HepG2 (cell line): Measurements from ENCODE around the gene KRT14.
"Not testable (repeated sequence)": the region's sequence is repeated elsewhere in the genome, so short reads cannot be mapped to it uniquely, and the experiment has no call there.

Source experiments
- BCL6 ChIP-seq: IDR thresholded peaks from 2 replicates; pipeline ENCODE4 v1.6.1; 2016; ENCODE audit warnings: missing genetic modification reagents, missing compliant biosample characterization
- ZNF709 ChIP-seq: sonication (generic); formaldehyde crosslinking; IDR thresholded peaks from 2 replicates; pipeline ENCODE4 v1.5.0; 2020; ENCODE audit warnings: mild to moderate bottlenecking, missing genetic modification reagents
- TF ChIP-seq, protein P1 (sequence below): sonication (generic); formaldehyde crosslinking; IDR thresholded peaks from 2 replicates; pipeline ENCODE4 v1.4.0; 2020; ENCODE audit warnings: missing genetic modification reagents, mild to moderate bottlenecking, borderline replicate concordance

DNA sequence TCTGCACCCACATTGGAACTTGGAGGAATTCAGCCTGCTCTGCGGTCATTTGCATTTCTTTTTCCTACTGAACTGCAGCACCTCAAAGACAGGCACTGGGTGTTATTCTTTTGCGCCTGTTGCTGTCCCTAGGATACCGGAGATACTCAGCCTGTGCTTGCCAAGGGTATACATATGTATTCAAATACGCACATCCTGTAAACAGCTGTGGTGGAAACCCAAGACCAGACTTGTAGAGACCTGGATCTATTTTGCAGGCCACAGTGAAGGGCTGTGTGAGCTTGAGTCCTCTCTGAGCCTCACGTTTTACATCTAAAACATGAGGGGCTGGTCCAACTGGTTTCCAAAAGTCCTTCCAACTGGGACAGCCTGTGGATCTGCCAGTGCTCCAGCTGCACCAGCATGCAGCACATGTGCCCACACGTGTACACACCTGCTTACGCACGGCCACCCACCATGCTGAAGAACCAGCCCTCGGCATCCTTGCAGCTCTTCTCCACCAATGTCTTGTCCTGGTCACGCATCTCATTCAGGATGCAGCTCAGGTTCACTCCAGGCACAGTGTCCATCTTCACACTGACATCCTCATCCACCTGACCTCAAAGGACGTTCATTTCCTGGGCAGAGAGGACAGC is 42.0 kb upstream of the KRT14 start:
- TF ChIP-seq, protein P1, sequence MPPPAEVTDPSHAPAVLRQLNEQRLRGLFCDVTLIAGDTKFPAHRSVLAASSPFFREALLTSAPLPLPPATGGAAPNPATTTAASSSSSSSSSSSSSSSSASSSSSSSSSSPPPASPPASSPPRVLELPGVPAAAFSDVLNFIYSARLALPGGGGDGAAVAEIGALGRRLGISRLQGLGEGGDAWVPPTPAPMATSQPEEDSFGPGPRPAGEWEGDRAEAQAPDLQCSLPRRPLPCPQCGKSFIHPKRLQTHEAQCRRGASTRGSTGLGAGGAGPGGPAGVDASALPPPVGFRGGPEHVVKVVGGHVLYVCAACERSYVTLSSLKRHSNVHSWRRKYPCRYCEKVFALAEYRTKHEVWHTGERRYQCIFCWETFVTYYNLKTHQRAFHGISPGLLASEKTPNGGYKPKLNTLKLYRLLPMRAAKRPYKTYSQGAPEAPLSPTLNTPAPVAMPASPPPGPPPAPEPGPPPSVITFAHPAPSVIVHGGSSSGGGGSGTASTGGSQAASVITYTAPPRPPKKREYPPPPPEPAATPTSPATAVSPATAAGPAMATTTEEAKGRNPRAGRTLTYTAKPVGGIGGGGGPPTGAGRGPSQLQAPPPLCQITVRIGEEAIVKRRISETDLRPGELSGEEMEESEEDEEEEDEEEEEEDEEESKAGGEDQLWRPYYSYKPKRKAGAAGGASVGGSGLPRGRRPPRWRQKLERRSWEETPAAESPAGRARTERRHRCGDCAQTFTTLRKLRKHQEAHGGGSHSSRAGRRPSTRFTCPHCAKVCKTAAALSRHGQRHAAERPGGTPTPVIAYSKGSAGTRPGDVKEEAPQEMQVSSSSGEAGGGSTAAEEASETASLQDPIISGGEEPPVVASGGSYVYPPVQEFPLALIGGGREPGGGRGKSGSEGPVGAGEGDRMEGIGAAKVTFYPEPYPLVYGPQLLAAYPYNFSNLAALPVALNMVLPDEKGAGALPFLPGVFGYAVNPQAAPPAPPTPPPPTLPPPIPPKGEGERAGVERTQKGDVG (CRISPR knock-in tag), result not testable (repeated sequence)
- TF ChIP-seq BCL6, ZNF709 (CRISPR knock-in tag): not testable (repeated sequence)
